WTC11 (cell line): ENCODE results near the gene AKR1C2. TPM values are rescaled to one million over a fixed set of nuclear protein-coding genes. Genes with fewer than 3 reads are reported as not detected.
"Not testable (repeated sequence)": the region's sequence is repeated elsewhere in the genome, so short reads cannot be mapped to it uniquely, and the experiment has no call there.

Experiments
- ATAC-seq: fragments of 200-7000 bp; cut with Tn5 transposase; 2 replicates; pipeline ENCODE4 v1.10.0; 2021; ENCODE audit warnings: mild to moderate bottlenecking, moderate library complexity
- CTCF ChIA-PET: fragments of 300-600 bp; sonication (Branson Sonifier 250); formaldehyde crosslinking; loops from one replicate; lab custom pipeline; 2021; ENCODE audit warnings: antibody characterized with exemption; lab: Charles Lee
- POLR2A ChIA-PET: fragments of 350-600 bp; sonication (Branson Sonifier 250); formaldehyde crosslinking; loops from one replicate; lab custom pipeline; 2021; ENCODE audit warnings: antibody characterized with exemption; lab: Charles Lee
- DNase-seq: peaks from one replicate; pipeline ENCODE4 v3.0.0; 2021; ENCODE audit warnings: low spot score
- H3K27ac Mint-ChIP-seq: 2 replicates; pipeline ENCODE4 v1.8.0; 2021; ENCODE audit warnings: mixed read lengths
- H3K27me3 Mint-ChIP-seq: 2 replicates; pipeline ENCODE4 v1.8.0; 2021; ENCODE audit warnings: low read depth, mild to moderate bottlenecking, moderate library complexity, mixed read lengths
- H3K36me3 Mint-ChIP-seq: 2 replicates; pipeline ENCODE4 v1.8.0; 2021; ENCODE audit warnings: mixed read lengths
- H3K4me1 Mint-ChIP-seq: 2 replicates; pipeline ENCODE4 v1.8.0; 2022; ENCODE audit warnings: mixed read lengths
- H3K4me3 Mint-ChIP-seq: 2 replicates; pipeline ENCODE4 v1.8.0; 2021; ENCODE audit warnings: mild to moderate bottlenecking, moderate library complexity, mixed read lengths
- H3K9me3 Mint-ChIP-seq: 2 replicates; pipeline ENCODE4 v1.8.0; 2021; ENCODE audit warnings: mixed read lengths
- GABPB1 ChIP-seq: sonication (generic); formaldehyde crosslinking; IDR thresholded peaks from 2 replicates; pipeline ENCODE4 v1.8.1; 2023; ENCODE audit warnings: mild to moderate bottlenecking, missing genetic modification reagents
- NR3C1 ChIP-seq: sonication (generic); formaldehyde crosslinking; conservative IDR thresholded peaks from 2 replicates; pipeline ENCODE4 v1.8.1; 2023; ENCODE audit warnings: low read depth, mild to moderate bottlenecking, missing genetic modification reagents
- TCF7 ChIP-seq: sonication (generic); formaldehyde crosslinking; IDR thresholded peaks from 2 replicates; pipeline ENCODE4 v1.8.0; 2022; ENCODE audit warnings: mild to moderate bottlenecking, low read depth, missing genetic modification reagents, moderate library complexity
- TEAD1 ChIP-seq: sonication (generic); formaldehyde crosslinking; IDR thresholded peaks from 2 replicates; pipeline ENCODE4 v1.8.0; 2022; ENCODE audit warnings: mild to moderate bottlenecking, missing genetic modification reagents
- total RNA-seq: library from RNA; stranded (reverse); gene quantifications from 3 replicates; pipeline ENCODE4 v1.2.3, GENCODE V29; 2021

Gene AKR1C2
- total RNA-seq, 1 experiment from 2014 or later = 1.2 TPM

DNA sequence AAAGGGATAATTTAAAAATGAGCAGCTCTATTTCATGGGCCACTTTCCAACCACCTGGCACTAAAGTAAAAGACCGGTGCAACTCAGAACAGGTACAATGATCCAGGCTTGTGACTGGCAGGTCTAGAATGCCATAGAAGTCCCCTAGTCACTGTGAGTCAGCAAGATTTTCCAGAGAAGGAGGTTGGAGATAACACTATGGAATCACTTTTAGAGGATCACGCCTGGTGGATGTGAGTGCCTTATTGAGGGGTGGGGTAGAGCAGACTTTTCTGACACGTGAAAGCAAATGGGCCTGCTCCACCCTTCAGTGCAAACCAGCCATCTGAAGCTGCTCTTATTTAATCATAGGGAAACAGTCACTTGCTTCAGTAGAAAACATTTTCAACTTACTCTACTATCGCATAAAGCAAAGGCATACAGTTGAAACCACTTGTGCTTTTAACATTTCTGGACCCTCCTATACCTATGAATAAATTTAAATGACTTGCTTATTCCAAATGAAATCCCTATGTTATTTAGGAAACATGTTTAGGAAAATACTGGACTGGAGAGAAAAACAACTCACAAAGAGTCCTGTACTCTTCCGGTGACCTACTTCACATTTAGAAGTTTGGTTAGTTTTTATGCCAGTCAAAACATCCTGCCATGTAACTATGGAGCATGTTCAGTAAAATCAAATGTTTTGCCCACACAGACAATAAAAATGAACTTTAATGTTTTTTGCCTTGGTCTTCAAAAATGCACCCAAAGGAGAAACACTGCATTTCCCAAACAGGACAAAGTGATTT, 61.9 kb downstream of the AKR1C2 start (continued):
- TF ChIP-seq TCF7 (CRISPR knock-in tag) = no peak
- no peak for TF ChIP-seq NR3C1 (CRISPR knock-in tag)

DNA sequence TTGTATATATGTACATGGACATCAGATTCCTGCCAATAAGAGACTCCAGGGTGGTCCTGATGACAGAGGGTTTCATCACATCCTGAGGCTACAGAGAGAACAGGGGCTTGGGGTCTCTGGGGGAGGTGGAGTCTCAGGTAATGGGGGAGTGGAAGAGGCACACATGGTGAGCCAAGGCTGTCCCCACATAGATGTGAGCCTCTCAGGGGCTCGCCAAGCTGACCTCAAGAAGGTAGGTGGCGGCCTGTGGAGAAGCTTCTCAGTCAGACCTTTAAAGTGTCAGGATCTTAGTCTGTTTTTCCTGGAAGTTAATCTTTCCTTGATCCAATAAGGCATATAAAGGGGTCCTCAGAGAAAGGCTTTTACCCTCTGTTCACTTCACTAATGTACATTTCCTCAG, 62.7 kb downstream of the AKR1C2 start:
- H3K36me3 Mint-ChIP-seq, ATAC-seq, DNase-seq, POLR2A ChIA-PET, H3K4me3 Mint-ChIP-seq, H3K27me3 Mint-ChIP-seq, H3K27ac Mint-ChIP-seq, CTCF ChIA-PET: not testable (repeated sequence)
- peaks cover 44% of the 10 kb centered on the region for H3K4me1 Mint-ChIP-seq
- H3K9me3 Mint-ChIP-seq = peaks cover 19% of the 10 kb centered on the region

DNA sequence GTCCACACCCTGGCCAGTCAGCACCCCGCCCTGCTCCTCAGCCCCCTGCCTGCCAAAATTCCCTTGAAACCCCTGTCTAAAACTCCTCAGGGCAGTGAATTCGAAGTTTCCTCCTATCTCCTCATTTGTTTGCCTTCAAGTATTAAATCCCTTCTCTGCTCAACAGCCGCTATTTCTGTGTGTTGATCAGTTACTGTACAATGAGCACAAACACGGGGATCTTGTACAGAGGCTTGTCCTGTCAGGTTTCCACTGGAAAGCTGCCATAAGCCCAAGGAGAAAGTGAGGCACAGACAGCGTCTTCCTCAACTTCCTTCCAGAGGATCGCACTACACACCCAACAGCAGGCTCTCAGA, 63.6 kb downstream of the AKR1C2 start:
- H3K36me3 Mint-ChIP-seq, DNase-seq, POLR2A ChIA-PET, H3K27ac Mint-ChIP-seq, CTCF ChIA-PET, H3K27me3 Mint-ChIP-seq, ATAC-seq, H3K4me3 Mint-ChIP-seq: not testable (repeated sequence)
- peaks cover 35% of the 10 kb centered on the region for H3K4me1 Mint-ChIP-seq
- peaks cover 27% of the 10 kb centered on the region for H3K9me3 Mint-ChIP-seq

DNA sequence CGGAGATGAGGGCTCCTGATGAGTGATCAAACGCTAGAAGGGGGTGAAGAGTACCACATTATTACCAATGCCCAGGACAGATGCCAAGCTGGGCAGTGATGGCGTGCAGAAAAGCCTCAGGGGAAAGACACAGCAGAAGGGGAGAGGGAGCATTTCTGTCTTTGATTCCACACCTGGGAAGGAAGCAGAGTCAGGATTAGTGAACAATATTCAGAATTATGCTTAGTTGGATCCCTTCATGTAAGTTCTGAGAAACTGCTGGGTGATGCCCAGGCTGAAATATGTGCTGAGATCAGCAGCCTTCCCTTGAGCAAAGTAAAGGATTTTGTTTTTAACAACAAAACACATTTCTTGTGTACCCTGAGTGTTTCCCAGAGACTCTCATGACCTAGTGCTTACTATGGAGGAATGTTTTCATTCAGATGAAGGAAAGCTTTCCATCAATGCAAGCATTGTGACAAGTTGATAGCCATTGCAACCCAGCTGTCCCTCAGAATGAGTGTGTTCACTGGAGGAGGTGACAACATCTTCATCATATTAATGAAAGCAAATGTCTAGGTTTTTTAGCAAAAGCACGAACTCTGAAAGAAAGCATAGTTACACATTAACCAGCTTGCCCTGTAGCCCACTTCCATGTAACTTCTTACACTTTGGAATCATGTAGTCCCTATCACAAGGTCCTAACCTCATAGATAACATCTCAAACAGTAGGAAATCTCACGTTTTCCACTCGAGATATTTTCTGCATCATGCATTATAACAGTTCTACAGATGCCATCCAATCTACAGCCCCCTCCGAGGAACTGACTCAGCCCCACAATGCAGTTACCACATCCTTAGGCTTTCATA, 64.2 kb downstream of the AKR1C2 start:
- peaks cover 29% of the 10 kb centered on the region for H3K9me3 Mint-ChIP-seq
- peaks cover 3% of the 10 kb centered on the region; the same call in 1 of the 2 replicates for H3K27me3 Mint-ChIP-seq
- no peak overlapping the region for H3K4me3 Mint-ChIP-seq
- no peak overlapping the region for H3K27ac Mint-ChIP-seq
- POLR2A ChIA-PET = no interaction called here
- CTCF ChIA-PET = interaction anchor here (1.1 kb wide), 1 partner anchor 43 kb away, joined by 4 read pairs; no protein-coding TSS in a partner anchor
- TF ChIP-seq TEAD1 (CRISPR knock-in tag) (no peak), GABPB1 (CRISPR knock-in tag) (peak; percentile 49; the same call in 1 of the 2 replicates)
- no peak for ATAC-seq
- H3K36me3 Mint-ChIP-seq = peaks cover 9% of the 10 kb centered on the region
- no peak for DNase-seq
- peaks cover 29% of the 10 kb centered on the region for H3K4me1 Mint-ChIP-seq

Other genes with a start within 250 kb of the AKR1C2 start
- gene AKR1E2, start 177.7 kb downstream of the AKR1C2 start, total RNA-seq = 1.7 to 5.6 TPM (median 5.4 TPM) in 3 replicates
- 3.9 to 4.3 TPM (median 4.1 TPM) in 3 replicates for gene AKR1C1, start 40.4 kb downstream of the AKR1C2 start, total RNA-seq
- gene AKR1C3, start 90.6 kb upstream of the AKR1C2 start, total RNA-seq = 6.7 to 9.0 TPM (median 8.6 TPM) in 3 replicates
- not detected in 3 replicates for gene AKR1C8, start 181.3 kb upstream of the AKR1C2 start, total RNA-seq
- gene AKR1C4, start 193.0 kb upstream of the AKR1C2 start, total RNA-seq = not detected in 3 replicates